Activated CD4-positive, alpha-beta memory T cell treated with anti-CD3 and anti-CD28 coated beads, Interleukin-2, amount 10 ng/mL, durations not matched to agents 7 days and 5 days (primary cell): Measurements from ENCODE around the gene TMEM191B. TPM values are rescaled to one million over a fixed set of nuclear protein-coding genes. Genes with fewer than 3 reads are reported as not detected.
"Not testable (repeated sequence)": the region's sequence is repeated elsewhere in the genome, so short reads cannot be mapped to it uniquely, and the experiment has no call there.

Source experiments
- CTCF ChIA-PET: fragments of 350-600 bp; sonication (Branson Sonifier 250); formaldehyde crosslinking; loops from one replicate; lab custom pipeline; 2021; ENCODE audit warnings: antibody characterized with exemption, inconsistent platforms; lab: Charles Lee
- POLR2A ChIA-PET: fragments of 350-600 bp; sonication (Branson Sonifier 250); formaldehyde crosslinking; loops from one replicate; lab custom pipeline; 2021; ENCODE audit warnings: antibody characterized with exemption; lab: Charles Lee
- DNase-seq: peaks from one replicate; pipeline ENCODE4 v3.0.0-alpha.2; 2020
- H3K27ac Mint-ChIP-seq: one replicate; pipeline ENCODE4 v1.8.0; 2021; ENCODE audit warnings: mild to moderate bottlenecking, mixed read lengths
- H3K27me3 Mint-ChIP-seq: one replicate; pipeline ENCODE4 v1.8.0; 2021; ENCODE audit warnings: mixed read lengths
- H3K36me3 Mint-ChIP-seq: one replicate; pipeline ENCODE4 v1.8.0; 2021; ENCODE audit warnings: low read depth, mixed read lengths
- H3K4me1 Mint-ChIP-seq: one replicate; pipeline ENCODE4 v1.8.0; 2021; ENCODE audit warnings: mixed read lengths
- H3K4me3 Mint-ChIP-seq: one replicate; pipeline ENCODE4 v1.8.0; 2021; ENCODE audit warnings: mild to moderate bottlenecking, mixed read lengths
- H3K9me3 Mint-ChIP-seq: one replicate; pipeline ENCODE4 v1.8.0; 2021; ENCODE audit warnings: mixed read lengths
- total RNA-seq, 2 experiments: library from RNA; stranded (reverse); gene quantifications; one replicate each; pipeline ENCODE4 v1.2.3, GENCODE V29; 2021

Gene TMEM191B
- total RNA-seq, 2 experiments from 2014 or later: 1.1 to 1.3 TPM

DNA sequence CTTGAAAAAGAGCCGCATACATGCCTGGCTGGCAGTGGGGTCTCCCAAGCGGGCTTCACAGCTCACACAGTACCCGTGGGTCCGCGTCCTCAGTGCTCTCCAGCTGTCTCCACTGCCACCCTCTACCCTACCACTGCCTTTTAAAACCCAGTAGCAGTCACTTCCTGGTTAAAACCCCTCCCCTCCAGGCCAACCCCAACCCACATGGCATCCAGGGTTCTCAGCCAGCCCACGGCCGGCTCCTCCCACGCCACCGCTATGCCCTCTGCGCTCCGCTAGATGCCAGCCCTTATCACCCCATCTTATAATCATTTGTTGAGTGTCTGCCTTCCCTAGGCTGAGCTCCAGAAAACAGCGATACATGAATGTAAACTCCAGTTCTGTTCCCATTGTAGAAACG lies 47.0 kb downstream of the TMEM191B start:
- H3K9me3 Mint-ChIP-seq, H3K4me1 Mint-ChIP-seq, POLR2A ChIA-PET, H3K36me3 Mint-ChIP-seq, H3K4me3 Mint-ChIP-seq, H3K27me3 Mint-ChIP-seq, CTCF ChIA-PET, H3K27ac Mint-ChIP-seq, DNase-seq: not testable (repeated sequence)

DNA sequence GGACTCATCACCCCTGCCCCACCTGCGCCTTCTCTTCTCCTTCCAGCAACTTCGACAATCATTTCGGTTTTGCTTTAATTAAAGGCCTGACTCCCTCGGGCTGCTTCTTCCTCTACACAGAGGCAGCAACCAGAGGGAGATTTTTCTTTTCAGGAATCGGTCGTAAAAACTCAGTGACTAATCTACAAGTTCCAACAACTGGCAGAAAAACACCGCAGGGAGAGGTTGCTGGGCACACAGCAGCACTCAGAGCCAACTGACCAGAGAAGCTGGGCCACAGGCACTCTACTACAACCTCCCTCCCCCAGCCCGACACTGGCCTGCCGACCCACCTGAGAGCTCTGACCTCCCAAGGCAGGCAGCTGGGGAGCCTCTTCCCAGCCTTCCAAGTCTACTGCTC lies 48.1 kb downstream of the TMEM191B start:
- POLR2A ChIA-PET, H3K27ac Mint-ChIP-seq, DNase-seq, H3K36me3 Mint-ChIP-seq, H3K9me3 Mint-ChIP-seq, CTCF ChIA-PET, H3K4me3 Mint-ChIP-seq, H3K27me3 Mint-ChIP-seq, H3K4me1 Mint-ChIP-seq: not testable (repeated sequence)

DNA sequence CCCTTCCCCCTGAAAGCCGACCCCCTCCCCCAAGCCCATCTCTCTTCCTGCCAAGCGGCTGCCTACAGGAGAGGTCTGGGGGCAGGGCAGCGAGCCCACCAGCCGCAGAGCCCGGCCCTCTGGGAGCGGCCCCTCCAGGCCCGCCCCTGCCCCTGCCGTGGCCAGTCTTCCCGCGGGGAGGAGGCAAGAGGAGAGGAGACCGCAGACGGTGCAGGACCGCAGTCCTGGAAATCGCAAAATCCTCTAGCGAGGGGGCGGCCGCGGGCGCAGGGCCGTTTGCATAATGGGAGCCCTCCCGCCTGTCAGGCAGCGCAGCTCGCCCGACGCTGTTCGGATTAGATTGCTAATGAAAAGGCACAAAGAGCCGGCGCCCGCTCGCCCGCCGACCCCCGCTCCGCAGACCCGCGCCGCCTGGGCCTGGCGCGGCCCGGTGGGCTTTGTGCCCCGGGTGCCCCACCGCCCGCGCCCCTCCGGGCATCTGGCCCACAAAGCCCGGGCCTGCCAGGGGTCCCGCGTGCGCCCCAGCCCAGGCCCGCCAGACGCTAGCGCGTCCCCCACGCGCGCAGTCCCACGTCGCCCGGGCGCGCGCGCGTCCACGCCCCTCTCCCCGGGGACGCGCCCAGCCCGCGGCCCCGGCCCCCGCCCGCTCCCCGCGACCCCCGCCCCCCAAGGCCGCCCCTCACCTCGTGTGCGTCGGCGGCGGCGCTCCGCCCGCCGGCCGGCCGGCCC lies 49.7 kb downstream of the TMEM191B start:
- H3K4me1 Mint-ChIP-seq, H3K9me3 Mint-ChIP-seq, DNase-seq, H3K36me3 Mint-ChIP-seq, CTCF ChIA-PET, POLR2A ChIA-PET, H3K27me3 Mint-ChIP-seq, H3K27ac Mint-ChIP-seq: not testable (repeated sequence)
- peak overlapping the region; percentile 35 for H3K4me3 Mint-ChIP-seq

DNA sequence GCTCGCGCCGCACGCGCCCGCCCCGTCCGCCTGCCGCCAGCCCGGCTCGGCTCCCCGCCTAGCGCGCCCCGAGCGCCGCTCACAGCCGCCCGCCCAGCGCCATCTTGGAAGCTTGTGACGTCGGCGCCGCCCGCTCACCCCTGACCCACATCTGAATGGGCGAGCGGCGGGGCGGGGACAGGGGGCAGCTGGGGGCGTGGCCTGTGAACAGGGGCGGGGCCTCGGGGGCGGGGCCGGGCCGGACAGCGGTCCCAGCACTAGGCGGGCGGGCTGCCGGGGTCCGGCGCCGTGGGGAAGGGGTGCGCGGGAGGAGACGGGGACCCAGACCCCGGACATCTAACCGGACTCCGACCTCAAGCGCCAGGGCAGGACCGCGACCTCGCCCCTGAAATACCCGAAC lies 50.2 kb downstream of the TMEM191B start:
- H3K36me3 Mint-ChIP-seq, H3K4me1 Mint-ChIP-seq, DNase-seq, CTCF ChIA-PET, H3K4me3 Mint-ChIP-seq, H3K27ac Mint-ChIP-seq, POLR2A ChIA-PET, H3K9me3 Mint-ChIP-seq, H3K27me3 Mint-ChIP-seq: not testable (repeated sequence)

Other genes with a start within 250 kb of the TMEM191B start
- gene GGTLC3, start 9.6 kb upstream of the TMEM191B start, total RNA-seq: not detected
- 1 to 10 TPM; 1.2 to 1.3 TPM for gene RIMBP3, start 84.1 kb downstream of the TMEM191B start, total RNA-seq